Spleen (tissue), 11 donors: Measurements from ENCODE around the gene NOD2. TPM values are rescaled to one million over a fixed set of nuclear protein-coding genes. Genes with fewer than 3 reads are reported as not detected.

Experiments used
- DNase-seq: peaks from one replicate; pipeline ENCODE4 v3.0.0-alpha.2; 2020
- H3K27ac ChIP-seq, 8 donors: fragments of 200-600 bp; sonication (generic) in 7 of 8; 1 replicate in 4 of 8; 2 replicates in 4 of 8; pipeline versions ENCODE4 v1.5.0 to v1.8.0; 2016 to 2021; ENCODE audit warnings: inconsistent platforms in 4 of 8, mild to moderate bottlenecking in 4 of 8, moderate library complexity in 1 of 8
- H3K27me3 ChIP-seq, 7 donors: fragments of 200-600 bp; sonication (generic) in 6 of 7; replicated peaks in 1 of 7; 1 replicate in 4 of 7; 2 replicates in 3 of 7; pipeline versions ENCODE4 v1.5.0 to v1.8.0; 2016 to 2021; ENCODE audit warnings: inconsistent platforms in 3 of 7, mild to moderate bottlenecking in 1 of 7
- H3K36me3 ChIP-seq, 6 donors: fragments of 200-600 bp; sonication (generic) in 5 of 6; 1 replicate in 4 of 6; 2 replicates in 2 of 6; pipeline versions ENCODE4 v1.5.0 to v1.8.0; 2016 to 2021; ENCODE audit warnings: inconsistent platforms in 2 of 6
- H3K4me1 ChIP-seq, 6 donors: fragments of 200-600 bp; sonication (generic) in 5 of 6; 1 replicate in 3 of 6; 2 replicates in 3 of 6; pipeline versions ENCODE4 v1.5.0 to v1.8.0; 2016 to 2021; ENCODE audit warnings: inconsistent platforms in 3 of 6
- H3K4me3 ChIP-seq, 8 donors: fragments of 200-600 bp; sonication (generic) in 7 of 8; 1 replicate in 4 of 8; 2 replicates in 4 of 8; pipeline versions ENCODE4 v1.5.0 to v1.8.0; 2016 to 2021; ENCODE audit warnings: inconsistent platforms in 4 of 8, mild to moderate bottlenecking in 4 of 8, moderate library complexity in 2 of 8
- H3K9me3 ChIP-seq, 8 donors: fragments of 200-600 bp; sonication (generic) in 7 of 8; 1 replicate in 4 of 8; 2 replicates in 4 of 8; pipeline versions ENCODE4 v1.5.0 to v1.8.0; 2016 to 2021; ENCODE audit warnings: inconsistent platforms in 4 of 8
- CTCF ChIP-seq, 11 experiments: fragments of 200-600 bp in 7 of 11; fragments of 450-650 bp in 4 of 11; sonication (generic) in 4 of 11; IDR thresholded peaks in 8 of 11; conservative IDR thresholded peaks in 3 of 11; 1 replicate in 7 of 11; 2 replicates in 4 of 11; pipeline versions ENCODE4 v1.4.0 to v1.8.0; 2016 to 2021; ENCODE audit warnings: antibody characterized with exemption in 11 of 11, inconsistent platforms in 4 of 11, mild to moderate bottlenecking in 1 of 11
- POLR2A ChIP-seq, 3 donors: fragments of 450-650 bp; IDR thresholded peaks; one replicate each; pipeline ENCODE4 v1.5.1; 2017; ENCODE audit warnings: antibody characterized with exemption in 3 of 3, mild to moderate bottlenecking in 1 of 3
- POLR2AphosphoS5 ChIP-seq, 3 donors: sonication (generic); formaldehyde crosslinking; IDR thresholded peaks; one replicate each; pipeline ENCODE4 v1.5.1; 2017; ENCODE audit warnings: antibody characterized with exemption in 3 of 3
- WGBS, 5 donors: extraction: QIAGEN DNeasy Blood & Tissue Kit in 3 of 5; methylation state at CpG; one replicate each; pipeline versions ENCODE4 v1.1.5 to v1.1.7; 2013 to 2018; 5-methylcytosine and 5-hydroxymethylcytosine counted together
- intact Hi-C: fragments of 100-400 bp; cut with DNase I; formaldehyde crosslinking; loops from one replicate; pipeline ENCODE4 v1.15.0; 2023; ENCODE audit warnings: low total_unique reads
- polyA plus RNA-seq, 3 donors: library from polyadenylated mRNA; stranded (reverse); fragments of 200-250 nt; gene quantifications; one replicate each; pipeline ENCODE4 v1.2.1, GENCODE V29; 2013
- total RNA-seq, 7 donors: library from RNA; depleted of rRNA in 3 of 7; stranded (reverse); fragments of >200 nt in 3 of 7; fragmentation: NEBNext Ultra II Directional in 4 of 7; extraction: Animal tissue kit (Norgen Biotek cat#: 25700) in 4 of 7; gene quantifications; one replicate each; pipeline versions ENCODE4 v1.1.0 to v1.2.1, GENCODE V29; 2016 to 2021
- donor health status: healthy with polysubstance abuse.
- donor health status: DM: no; HTN: no; CAD: no; lungs with moderate emphysema.
- donor health status: DM: no; HTN: no; CAD: no.
- donor health status: Bipolar disorder and iron deficiency.
- donor health status: healthy.
- donor health status: DM: no; HTN: no; CAD: no.
- donor health status: DM: yes; HTN: yes; CAD: no.

The NOD2 gene
- total and polyA plus RNA-seq, 10 donors = 0.41 to 23.2 (median 9.5) TPM

GRCh38 chr16:50708373-50709060 lies 15.1 kb downstream of the NOD2 start:
- peak overlapping the region in 5 of 8 donors; percentile 24 to 80 (median 66) for H3K27ac ChIP-seq
- 66 to 76% (median 68%) methylated on average over 7 to 10 of the region's 10 CpGs for WGBS, 5 donors
- no peak overlapping the region for H3K4me3 ChIP-seq
- no peaks in the 10 kb centered on the region for H3K27me3 ChIP-seq
- peaks cover 6 to 22% (median 19%) of the 10 kb centered on the region in 8 donors for H3K9me3 ChIP-seq
- no peak for DNase-seq
- H3K4me1 ChIP-seq = peaks cover 13 to 71% (median 53%) of the 10 kb centered on the region in 6 donors
- TF ChIP-seq POLR2AphosphoS5 (IDR thresholded peaks at IDR 0.05) = peak in 1 of 3 donors; percentile 4
- TF ChIP-seq CTCF (IDR thresholded peaks at IDR 0.05 in 8 of 11, conservative IDR thresholded peaks at IDR 0.05 in 3 of 11) = no peak
- H3K36me3 ChIP-seq = peaks cover 0 to 32% (median 0%) of the 10 kb centered on the region in 6 donors
- intact Hi-C loops = no loop called here

GRCh38 chr16:50709061-50709684 lies 15.8 kb downstream of the NOD2 start:
- 20 to 45% (median 25%) methylated on average over 8 of the region's 8 CpGs for WGBS, 5 donors
- Histone ChIP-seq H3K36me3 (peaks cover 0 to 26% (median 0%) of the 10 kb centered on the region in 6 donors), H3K27ac (peak overlapping the region in 5 of 8 donors; percentile 24 to 80 (median 66)), H3K4me1 (peaks cover 13 to 73% (median 59%) of the 10 kb centered on the region in 6 donors), H3K4me3 (peak overlapping the region in 1 of 8 donors; percentile 26), H3K9me3 (peaks cover 2 to 16% (median 12%) of the 10 kb centered on the region in 8 donors), H3K27me3 (no peaks in the 10 kb centered on the region)
- intact Hi-C loops = no loop called here
- DNase-seq = no peak
- TF ChIP-seq POLR2AphosphoS5 (IDR thresholded peaks at IDR 0.05) = peak in 1 of 3 donors; percentile 56
- TF ChIP-seq CTCF (IDR thresholded peaks at IDR 0.05 in 8 of 11, conservative IDR thresholded peaks at IDR 0.05 in 3 of 11) = no peak

- H3K27ac ChIP-seq = peak overlapping the region in 5 of 8 donors; percentile 24 to 80 (median 66)
- TF ChIP-seq CTCF (IDR thresholded peaks at IDR 0.05 in 8 of 11, conservative IDR thresholded peaks at IDR 0.05 in 3 of 11) (no peak), POLR2AphosphoS5 (IDR thresholded peaks at IDR 0.05) (no peak), POLR2A (IDR thresholded peaks at IDR 0.05) (no peak)
- H3K27me3 ChIP-seq = no peaks in the 10 kb centered on the region
- H3K4me3 ChIP-seq = peak overlapping the region in 1 of 8 donors; percentile 26
- DNase-seq = no peak
- WGBS, 5 donors = 85 to 89% (median 88%) methylated on average over 5 of the region's 5 CpGs
- H3K36me3 ChIP-seq = peaks cover 0 to 21% (median 0%) of the 10 kb centered on the region in 6 donors
- intact Hi-C loops = no loop called here
- peaks cover 0 to 7% (median 4%) of the 10 kb centered on the region in 8 donors for H3K9me3 ChIP-seq
- peaks cover 13 to 81% (median 65%) of the 10 kb centered on the region in 6 donors for H3K4me1 ChIP-seq
Observed at GRCh38 chr16:50709980-50710379, 16.6 kb downstream of the NOD2 start.

GRCh38 chr16:50711040-50711439 lies 17.6 kb downstream of the NOD2 start:
- TF ChIP-seq CTCF (IDR thresholded peaks at IDR 0.05 in 8 of 11, conservative IDR thresholded peaks at IDR 0.05 in 3 of 11) (no peak), POLR2A (IDR thresholded peaks at IDR 0.05) (no peak), POLR2AphosphoS5 (IDR thresholded peaks at IDR 0.05) (no peak)
- no peak for DNase-seq
- H3K27ac ChIP-seq = peak overlapping the region in 1 of 8 donors; percentile 67
- peaks cover 13 to 92% (median 63%) of the 10 kb centered on the region in 6 donors for H3K4me1 ChIP-seq
- peaks cover 0 to 21% (median 0%) of the 10 kb centered on the region in 6 donors for H3K36me3 ChIP-seq
- intact Hi-C loops = no loop called here
- no peak overlapping the region for H3K4me3 ChIP-seq
- no peaks in the 10 kb centered on the region for H3K9me3 ChIP-seq
- no peaks in the 10 kb centered on the region for H3K27me3 ChIP-seq
- 89 to 95% (median 92%) methylated on average over 20 to 21 of the region's 21 CpGs for WGBS, 5 donors
